Endothelial cell of umbilical vein (primary cell): ENCODE results near the gene IGF2BP2. TPM values are rescaled to one million over a fixed set of nuclear protein-coding genes. Genes with fewer than 3 reads are reported as not detected.

Source experiments
- BruUV-seq: library from RNA; stranded (reverse); fragments of 400-500 nt; replicated peaks from 2 replicates; lab custom pipeline; 2021; lab: Mats Ljungman, UMichigan
- CTCF ChIA-PET: fragments of 300-600, 350-600 bp; sonication (Branson Sonifier 250); formaldehyde crosslinking; loops from one replicate; lab custom pipeline; 2021; ENCODE audit warnings: antibody characterized with exemption, inconsistent platforms; lab: Charles Lee
- POLR2A ChIA-PET: fragments of 300-600, 350-600 bp; sonication (Branson Sonifier 250); formaldehyde crosslinking; loops from one replicate; lab custom pipeline; 2021; ENCODE audit warnings: antibody characterized with exemption, inconsistent platforms; lab: Charles Lee
- DNase-seq: peaks from one replicate; pipeline ENCODE4 v3.0.0-alpha.2; 2011; ENCODE audit warnings: low read depth, low spot score
- FAIRE-seq: peaks from 2 replicates; lab custom pipeline; 2011; peaks lifted over from hg19 to GRCh38; lab: Jason Lieb, UNC
- H2AFZ ChIP-seq: 2 replicates; pipeline ENCODE4 v1.6.0; 2012; ENCODE audit warnings: low read depth, low read length, control low read depth, inconsistent platforms
- H3K27ac ChIP-seq: 2 replicates; pipeline ENCODE4 v1.5.1; 2011; ENCODE audit warnings: low read depth, mild to moderate bottlenecking, control low read depth, low read length, moderate library complexity; ENCODE audit not compliant: insufficient read depth
- H3K27me3 ChIP-seq, 2 experiments: 2 replicates each; pipeline versions ENCODE4 v1.6.0 to v1.6.1; 2011; ENCODE audit warnings: low read length in 2 of 2, mixed read lengths in 1 of 2; ENCODE audit not compliant: control insufficient read depth in 2 of 2, insufficient read depth in 2 of 2
- H3K36me3 ChIP-seq, 2 experiments: 2 replicates in 1 of 2; 3 replicates in 1 of 2; pipeline ENCODE4 v1.5.1; 2011; ENCODE audit warnings: low read length in 2 of 2, mild to moderate bottlenecking in 1 of 2, moderate library complexity in 1 of 2; ENCODE audit not compliant: control insufficient read depth in 2 of 2, insufficient read depth in 2 of 2; ENCODE audit errors: extremely low read depth in 1 of 2
- H3K4me1 ChIP-seq: 3 replicates; pipeline ENCODE4 v1.5.1; 2011; ENCODE audit warnings: mild to moderate bottlenecking, low read length; ENCODE audit not compliant: control insufficient read depth, insufficient read depth; ENCODE audit errors: extremely low read depth
- H3K4me2 ChIP-seq: 2 replicates; pipeline ENCODE4 v1.6.1; 2011; ENCODE audit warnings: low read length, control low read depth, mixed read lengths; ENCODE audit not compliant: insufficient read depth
- H3K4me3 ChIP-seq, 3 experiments: fragments of 200-600 bp in 1 of 3; sonication (generic), shearing (Covaris generic) in 1 of 3; replicated peaks in 1 of 3; 2 replicates each; pipeline ENCODE4 v1.5.1; 2011 to 2016; ENCODE audit warnings: control low read depth in 3 of 3, low read length in 3 of 3, mild to moderate bottlenecking in 2 of 3, inconsistent platforms in 1 of 3, low read depth in 1 of 3, moderate library complexity in 1 of 3; ENCODE audit not compliant: insufficient read depth in 1 of 3
- H3K79me2 ChIP-seq: 2 replicates; pipeline ENCODE4 v1.6.0; 2012; ENCODE audit warnings: low read length, inconsistent platforms; ENCODE audit not compliant: control insufficient read depth, insufficient read depth
- H3K9ac ChIP-seq: replicated peaks from 2 replicates; pipeline ENCODE3; 2011; ENCODE audit warnings: low read length, control low read depth; ENCODE audit not compliant: insufficient read depth; ENCODE audit errors: extremely low read depth
- H3K9me1 ChIP-seq: replicated peaks from 3 replicates; pipeline ENCODE4 v1.6.0; 2011; ENCODE audit warnings: mild to moderate bottlenecking, low read length; ENCODE audit not compliant: control insufficient read depth, insufficient read depth; ENCODE audit errors: extremely low read depth
- H3K9me3 ChIP-seq: replicated peaks from 2 replicates; pipeline ENCODE4 v1.5.1; 2012; ENCODE audit warnings: low read length, inconsistent platforms; ENCODE audit not compliant: control insufficient read depth, insufficient read depth
- H4K20me1 ChIP-seq: replicated peaks from 2 replicates; pipeline ENCODE3; 2011; ENCODE audit warnings: mild to moderate bottlenecking, low read length; ENCODE audit not compliant: control insufficient read depth, insufficient read depth; ENCODE audit errors: extremely low read depth
- EZH2 ChIP-seq: IDR thresholded peaks from 2 replicates; pipeline ENCODE4 v1.6.1; 2012; ENCODE audit warnings: borderline replicate concordance, low read depth, mild to moderate bottlenecking, moderate library complexity, low read length, inconsistent platforms; ENCODE audit not compliant: severe bottlenecking
- FOS ChIP-seq: IDR thresholded peaks from 2 replicates; pipeline ENCODE4 v1.6.1; 2011; ENCODE audit warnings: mild to moderate bottlenecking, low read length, moderate library complexity, borderline replicate concordance; ENCODE audit not compliant: insufficient read depth
- GATA2 ChIP-seq: IDR thresholded peaks from 2 replicates; pipeline ENCODE4 v1.7.0; 2011; ENCODE audit warnings: low read depth, mild to moderate bottlenecking, moderate library complexity, mixed read lengths, low read length; ENCODE audit not compliant: insufficient read length, insufficient read depth
- JUN ChIP-seq: IDR thresholded peaks from 2 replicates; pipeline ENCODE4 v1.6.1; 2011; ENCODE audit warnings: borderline replicate concordance, low read depth; ENCODE audit not compliant: insufficient read length, insufficient read depth
- MYC ChIP-seq: IDR thresholded peaks from one replicate; pipeline ENCODE4 v1.6.1; 2011; ENCODE audit warnings: mild to moderate bottlenecking, low read depth, low read length
- POLR2A ChIP-seq: IDR thresholded peaks from 2 replicates; pipeline ENCODE4 v1.6.1; 2012; ENCODE audit warnings: low read depth, mild to moderate bottlenecking, control low read depth, low read length
- POLR2AphosphoS5 ChIP-seq: IDR thresholded peaks from 2 replicates; pipeline ENCODE4 v1.6.1; 2012; ENCODE audit warnings: low read depth, mild to moderate bottlenecking, control low read depth, low read length, moderate library complexity; ENCODE audit not compliant: insufficient read depth
- dilution Hi-C: fragments of 300-500 bp; cut with MboI; formaldehyde crosslinking; loops from one replicate; pipeline ENCODE4 v1.15.0; 2019; ENCODE audit warnings: low sequenced_read_pairs; ENCODE audit not compliant: extremely low pct_ligation_motif_present
- intact Hi-C: fragments of 100-400 bp; cut with micrococcal nuclease; formaldehyde crosslinking; loops from one replicate; pipeline ENCODE4 v1.10.0; 2022
- polyA plus RNA-seq, 4 experiments: library from polyadenylated mRNA; depleted of rRNA in 3 of 4; stranded (reverse) in 3 of 4; unstranded in 1 of 4; fragments of >200 nt; gene quantifications; 2 replicates each; pipeline versions ENCODE4 v1.2.1 to v1.2.3, GENCODE V29; 2011 to 2012; ENCODE audit warnings: missing spikeins in 1 of 4
- total RNA-seq: library from RNA; stranded (reverse); gene quantifications from 2 replicates; pipeline ENCODE4 v1.2.3, GENCODE V29; 2021
- TF ChIP-seq, protein P1 (sequence below), 2 donors: IDR thresholded peaks; 1 replicate in 1 of 2; 2 replicates in 1 of 2; pipeline ENCODE4 v1.5.1; 2011; ENCODE audit warnings: low read length in 2 of 2, mild to moderate bottlenecking in 2 of 2, moderate library complexity in 2 of 2, control low read depth in 1 of 2, inconsistent platforms in 1 of 2, low read depth in 1 of 2; ENCODE audit not compliant: insufficient read depth in 1 of 2; ENCODE audit errors: extremely low read depth in 1 of 2
- TF ChIP-seq, protein P2 (sequence below): IDR thresholded peaks from 2 replicates; pipeline ENCODE4 v1.6.1; 2011; ENCODE audit not compliant: insufficient read depth, insufficient read length

The IGF2BP2 gene
- total and polyA plus RNA-seq, 2 donors (not counting 3 experiments of a cell fraction or from before 2014, with no cell fraction given), result 10.7 to 130 TPM

DNA sequence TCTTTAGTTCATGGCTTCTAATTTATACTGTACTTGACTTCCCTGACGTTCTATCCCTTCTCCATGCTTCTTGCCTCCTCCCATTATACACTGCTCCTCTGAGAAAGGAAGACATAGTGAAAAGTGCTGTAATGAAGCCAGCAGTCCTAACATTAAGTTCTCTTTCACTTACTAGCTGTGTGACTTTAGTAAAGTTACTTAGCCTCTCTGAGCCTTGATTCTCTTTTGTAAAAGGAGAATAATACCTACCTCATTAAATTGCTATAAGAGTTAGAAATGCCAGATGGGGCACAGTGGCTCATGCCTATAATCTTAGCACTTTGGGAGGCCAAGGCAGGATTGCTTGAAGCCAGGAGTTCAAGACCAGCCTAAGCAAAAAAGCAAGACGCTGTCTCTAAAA lies 18.8 kb upstream of the IGF2BP2 start:
- Histone ChIP-seq H3K79me2 (no peaks in the 10 kb centered on the region), H4K20me1 (no peaks in the 10 kb centered on the region), H3K4me2 (no peak overlapping the region), H2AFZ (no peak overlapping the region), H3K27ac (no peak overlapping the region), H3K27me3 (peaks cover 4 to 11% of the 10 kb centered on the region in 2 experiments), H3K4me3 (no peak overlapping the region), H3K9ac (no peak overlapping the region), H3K9me1 (no peaks in the 10 kb centered on the region), H3K4me1 (no peaks in the 10 kb centered on the region), H3K9me3 (no peaks in the 10 kb centered on the region), H3K36me3 (no peaks in the 10 kb centered on the region)
- no TSS peak for BruUV-seq
- CTCF ChIA-PET, result interaction anchor here (1.1 kb wide), 1 partner anchor 22 kb away, joined by 3 read pairs; no protein-coding TSS in a partner anchor
- FAIRE-seq, result no peak
- dilution Hi-C loops (no loop called here), intact Hi-C loops (no loop called here)
- no peak for TF ChIP-seq POLR2AphosphoS5
- TF ChIP-seq, protein P1, sequence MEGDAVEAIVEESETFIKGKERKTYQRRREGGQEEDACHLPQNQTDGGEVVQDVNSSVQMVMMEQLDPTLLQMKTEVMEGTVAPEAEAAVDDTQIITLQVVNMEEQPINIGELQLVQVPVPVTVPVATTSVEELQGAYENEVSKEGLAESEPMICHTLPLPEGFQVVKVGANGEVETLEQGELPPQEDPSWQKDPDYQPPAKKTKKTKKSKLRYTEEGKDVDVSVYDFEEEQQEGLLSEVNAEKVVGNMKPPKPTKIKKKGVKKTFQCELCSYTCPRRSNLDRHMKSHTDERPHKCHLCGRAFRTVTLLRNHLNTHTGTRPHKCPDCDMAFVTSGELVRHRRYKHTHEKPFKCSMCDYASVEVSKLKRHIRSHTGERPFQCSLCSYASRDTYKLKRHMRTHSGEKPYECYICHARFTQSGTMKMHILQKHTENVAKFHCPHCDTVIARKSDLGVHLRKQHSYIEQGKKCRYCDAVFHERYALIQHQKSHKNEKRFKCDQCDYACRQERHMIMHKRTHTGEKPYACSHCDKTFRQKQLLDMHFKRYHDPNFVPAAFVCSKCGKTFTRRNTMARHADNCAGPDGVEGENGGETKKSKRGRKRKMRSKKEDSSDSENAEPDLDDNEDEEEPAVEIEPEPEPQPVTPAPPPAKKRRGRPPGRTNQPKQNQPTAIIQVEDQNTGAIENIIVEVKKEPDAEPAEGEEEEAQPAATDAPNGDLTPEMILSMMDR (IDR thresholded peaks at IDR 0.05; ENCODE audit: extremely low read depth in 1 of 2, insufficient read depth in 1 of 2, low read depth in 1 of 2, low read length in 2 of 2), result no peak
- DNase-seq, result no peak
- POLR2A ChIA-PET, result no interaction called here

DNA sequence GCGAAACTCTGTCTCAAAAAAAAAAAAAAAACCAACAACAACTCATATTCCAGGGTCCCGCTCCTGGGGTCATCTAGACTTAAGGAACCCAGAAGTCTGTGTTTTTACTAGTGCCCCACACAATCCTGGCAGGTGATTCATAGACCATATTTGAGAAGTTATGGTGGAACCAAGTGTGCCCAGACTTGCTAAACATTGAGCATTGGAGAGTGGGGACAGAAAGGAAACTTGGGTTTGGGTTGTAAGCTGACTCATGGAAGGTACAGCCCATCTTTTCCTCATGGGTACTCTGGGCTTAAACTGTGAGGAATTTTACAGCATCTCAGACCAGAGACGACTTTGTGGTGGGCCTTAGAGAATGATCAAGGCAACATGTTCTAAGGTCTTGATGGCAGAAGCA lies 18.3 kb upstream of the IGF2BP2 start:
- no peak for DNase-seq
- no peaks in the 10 kb centered on the region for H3K79me2 ChIP-seq
- no peak overlapping the region for H3K4me3 ChIP-seq
- no peaks in the 10 kb centered on the region for H3K4me1 ChIP-seq
- BruUV-seq, result no TSS peak
- no peaks in the 10 kb centered on the region for H3K36me3 ChIP-seq
- H3K9me3 ChIP-seq, result no peaks in the 10 kb centered on the region
- ChIA-PET CTCF (no interaction called here), POLR2A (interaction anchor here (0.6 to 1.0 kb wide), 2 partner anchors 25 to 54 kb away, joined by 4 to 7 read pairs; no protein-coding TSS in a partner anchor)
- peaks cover 4 to 11% of the 10 kb centered on the region in 2 experiments for H3K27me3 ChIP-seq
- no peak overlapping the region for H3K9ac ChIP-seq
- TF ChIP-seq POLR2AphosphoS5 (no peak), MYC (no peak), POLR2A (no peak), GATA2 (no peak), EZH2 (no peak), FOS (no peak), JUN (no peak)
- TF ChIP-seq, protein P2, sequence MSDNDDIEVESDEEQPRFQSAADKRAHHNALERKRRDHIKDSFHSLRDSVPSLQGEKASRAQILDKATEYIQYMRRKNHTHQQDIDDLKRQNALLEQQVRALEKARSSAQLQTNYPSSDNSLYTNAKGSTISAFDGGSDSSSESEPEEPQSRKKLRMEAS, result no peak
- TF ChIP-seq, protein P1 (IDR thresholded peaks at IDR 0.05; ENCODE audit: extremely low read depth in 1 of 2, insufficient read depth in 1 of 2, low read depth in 1 of 2, low read length in 2 of 2), result no peak
- intact Hi-C loops (no loop called here), dilution Hi-C loops (no loop called here)
- no peak overlapping the region for H2AFZ ChIP-seq
- H4K20me1 ChIP-seq, result no peaks in the 10 kb centered on the region
- no peak for FAIRE-seq
- H3K27ac ChIP-seq, result no peak overlapping the region
- no peak overlapping the region for H3K4me2 ChIP-seq
- H3K9me1 ChIP-seq, result no peaks in the 10 kb centered on the region
